Cardiac septum (tissue), 1 donor: ENCODE measurements around the gene KAZN. TPM values are rescaled to one million over a fixed set of nuclear protein-coding genes. Genes with fewer than 3 reads are reported as not detected.

Experiments
- DNase-seq: peaks from one replicate; pipeline ENCODE4 v3.0.0-alpha.2; 2020; ENCODE audit warnings: low spot score
- intact Hi-C: fragments of 100-400 bp; cut with DNase I; formaldehyde crosslinking; loops from one replicate; pipeline ENCODE4 v1.14.0; 2022
- total RNA-seq: library from RNA; stranded (reverse); fragmentation: NEBNext Ultra II Directional; extraction: Animal tissue kit (Norgen Biotek cat#: 25700); gene quantifications from one replicate; pipeline ENCODE4 v1.2.1, GENCODE V29; 2021
- donor health status: DM: no; HTN: no; CAD: no.

The KAZN gene
- total RNA-seq, 1 donor from 2014 or later: 3.1 TPM

- intact Hi-C loops: no loop called here
- no peak for DNase-seq
Observed at GRCh38 chr1:14881775-14882672, 283.5 kb downstream of the KAZN start.

GRCh38 chr1:14884614-14885175 lies 286.2 kb downstream of the KAZN start:
- intact Hi-C loops: no loop called here
- no peak for DNase-seq

- intact Hi-C loops: no loop called here
- DNase-seq: no peak
Observed at GRCh38 chr1:14887044-14887566, 288.6 kb downstream of the KAZN start.

GRCh38 chr1:14887764-14888350 lies 289.4 kb downstream of the KAZN start:
- no peak for DNase-seq
- intact Hi-C loops: no loop called here

DNA sequence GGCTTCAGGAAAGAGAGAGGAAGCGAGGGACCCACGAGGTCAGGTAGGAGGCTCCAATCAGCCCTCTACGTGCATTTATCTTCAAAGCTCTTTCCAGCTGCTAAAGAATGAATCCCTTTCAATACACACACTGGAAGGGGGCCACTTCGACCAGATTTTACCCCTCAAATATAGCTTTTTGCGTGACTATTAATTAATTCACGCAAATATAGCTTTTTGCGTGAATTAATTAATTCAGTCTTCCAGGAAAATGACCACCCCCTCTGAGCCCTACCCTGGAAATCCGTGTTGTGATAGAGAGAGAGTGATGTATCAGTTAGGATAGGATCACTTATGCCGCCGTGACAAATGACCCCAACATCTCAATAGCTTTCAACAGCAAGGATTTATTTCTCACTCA lies 289.9 kb downstream of the KAZN start:
- no peak for DNase-seq
- intact Hi-C loops: no loop called here

- intact Hi-C loops: no loop called here
- DNase-seq: no peak
Observed at GRCh38 chr1:14889825-14890440, 291.4 kb downstream of the KAZN start.

GRCh38 chr1:14891991-14892390 lies 293.5 kb downstream of the KAZN start:
- intact Hi-C loops: no loop called here
- DNase-seq: no peak

DNA sequence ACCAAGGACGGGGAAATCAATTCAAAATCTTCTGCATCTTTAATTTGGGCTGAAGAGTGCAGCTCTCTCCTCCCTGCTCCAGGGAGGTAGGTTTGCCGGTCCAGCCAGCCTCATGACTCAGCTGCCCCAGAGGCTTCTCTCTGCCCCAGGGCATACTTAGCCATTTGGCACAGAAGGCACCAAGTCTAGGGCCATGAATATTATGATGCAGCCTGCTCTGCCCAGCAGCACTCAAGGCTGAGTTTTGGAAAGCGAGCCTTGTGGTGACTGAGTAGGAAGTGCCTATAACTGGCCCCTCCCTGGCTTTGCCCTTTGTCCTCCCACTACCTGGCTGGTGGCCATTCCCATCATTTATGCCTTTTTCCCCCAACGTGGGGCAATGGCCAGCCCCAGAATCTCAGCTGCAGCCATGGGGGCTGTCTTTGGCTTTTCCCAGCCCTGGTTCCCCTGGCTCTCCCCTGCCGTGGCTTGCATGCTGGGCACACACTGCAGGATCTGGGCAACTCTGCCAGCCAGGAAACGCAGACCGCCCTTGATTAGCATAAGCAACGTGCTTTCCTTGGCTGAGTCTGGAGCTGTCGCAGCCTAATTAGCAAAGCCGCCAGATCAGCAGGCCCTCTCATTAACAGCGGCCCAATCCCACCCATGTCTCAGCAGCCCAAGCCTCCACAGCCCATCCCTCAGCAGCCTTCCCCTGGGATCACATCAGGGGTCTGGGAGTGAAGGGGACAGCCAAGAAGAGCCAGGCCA lies 296.5 kb downstream of the KAZN start:
- DNase-seq: no peak
- intact Hi-C loops: no loop called here

DNA sequence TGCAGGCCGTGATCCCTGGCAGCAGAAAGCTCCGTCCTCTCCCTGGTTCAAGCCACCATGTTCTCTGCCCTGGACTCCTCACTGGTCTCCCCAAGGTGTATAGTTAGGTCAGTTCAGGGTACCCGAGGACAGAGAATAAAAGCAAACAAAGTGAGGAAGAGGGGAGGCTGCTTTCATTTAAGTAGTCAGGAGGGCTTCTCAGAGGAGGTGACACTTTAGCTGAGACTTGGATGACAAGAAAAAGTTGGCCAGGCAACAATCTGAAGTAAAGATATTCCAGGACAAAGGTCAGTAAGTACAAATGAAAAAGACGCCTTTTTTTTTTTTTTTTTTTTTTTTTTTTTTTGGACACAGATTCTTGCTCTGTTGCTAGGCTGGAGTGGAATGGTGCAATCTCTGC lies 297.2 kb downstream of the KAZN start:
- DNase-seq: no peak
- intact Hi-C loops: no loop called here

DNA sequence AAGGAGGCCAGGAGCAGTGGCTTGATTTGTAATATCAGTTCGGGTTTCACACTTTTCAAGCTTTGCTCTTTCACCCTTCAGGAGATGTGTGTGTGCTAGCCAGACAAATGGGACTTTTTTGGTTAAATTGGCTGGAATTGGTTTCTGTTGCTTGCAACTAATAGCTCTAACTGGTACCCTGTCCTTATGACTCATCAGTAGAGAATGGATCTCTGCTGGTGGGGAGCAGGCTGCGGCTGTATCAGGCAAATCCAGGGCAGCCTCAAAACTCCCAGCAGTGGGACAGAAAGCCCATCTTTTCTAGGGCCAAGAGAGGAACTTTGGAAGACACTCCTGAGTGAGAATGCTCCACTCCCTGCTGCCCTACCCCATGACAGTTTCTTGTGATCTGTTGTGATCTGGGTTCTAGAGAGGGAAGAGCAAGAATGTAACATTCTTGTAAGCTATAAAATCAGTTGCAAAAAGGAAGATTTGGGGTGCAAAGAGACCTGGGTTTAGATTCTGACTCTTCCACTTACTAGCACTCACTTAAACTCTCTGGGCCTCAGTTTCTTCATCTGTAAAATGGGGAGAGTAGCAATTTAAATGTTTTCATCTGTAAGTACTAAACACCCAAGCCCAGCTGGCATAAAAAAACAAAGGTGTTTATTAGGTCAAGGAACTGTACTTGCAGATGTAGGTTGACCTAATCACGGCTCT lies 298.0 kb downstream of the KAZN start:
- intact Hi-C loops: no loop called here
- DNase-seq: no peak

- intact Hi-C loops: no loop called here
- no peak for DNase-seq
Observed at GRCh38 chr1:14897080-14897449, 298.6 kb downstream of the KAZN start.

DNA sequence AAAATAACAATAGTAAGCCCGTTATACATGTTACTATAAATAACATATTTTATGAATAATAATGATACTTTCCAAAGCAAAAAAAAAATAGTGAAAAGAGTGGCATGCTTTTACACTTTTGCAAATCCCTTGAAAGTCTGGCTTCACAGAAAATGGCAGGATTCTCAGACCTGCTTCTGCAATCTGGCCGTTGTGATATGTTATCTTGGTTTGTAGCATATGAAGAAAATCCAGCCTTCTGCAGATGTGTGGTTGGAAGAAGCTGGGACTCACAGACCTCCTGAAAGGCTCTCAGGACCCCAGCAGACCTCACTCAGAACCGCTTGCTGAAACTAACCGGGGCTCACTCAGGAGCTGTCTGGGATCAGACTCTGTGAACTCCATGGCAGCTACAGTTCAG lies 299.1 kb downstream of the KAZN start:
- intact Hi-C loops: no loop called here
- no peak for DNase-seq

DNA sequence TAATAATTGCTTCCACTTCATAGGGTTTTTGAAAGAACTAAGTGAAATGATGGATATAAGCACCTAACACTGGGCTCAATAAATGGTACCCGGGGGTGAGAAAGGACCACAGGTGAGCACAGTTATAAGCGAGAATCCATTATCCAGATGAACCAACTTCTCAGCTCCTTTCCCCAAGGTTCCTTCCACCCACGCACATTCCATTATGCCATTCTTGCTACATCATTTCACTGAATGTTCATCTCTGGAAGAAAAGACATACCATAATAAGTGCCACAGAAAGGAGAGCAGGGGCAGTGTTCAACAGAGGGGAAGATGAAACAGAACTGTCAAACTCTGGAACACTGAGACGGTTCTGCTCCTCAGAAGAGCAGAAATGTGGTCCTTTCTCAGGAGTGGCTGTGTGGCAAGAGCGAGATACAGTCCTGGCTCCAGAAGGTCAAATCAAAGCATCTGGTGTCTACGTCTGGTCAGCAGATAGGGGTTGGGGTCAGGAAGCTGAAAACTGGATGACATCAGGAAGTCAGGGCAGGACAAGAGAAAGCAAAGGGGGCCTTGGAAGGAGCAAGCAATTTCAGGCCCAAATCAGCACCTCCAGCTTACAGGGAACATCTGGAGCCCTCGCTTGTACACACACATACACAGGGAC lies 299.6 kb downstream of the KAZN start:
- DNase-seq: no peak
- intact Hi-C loops: no loop called here

DNA sequence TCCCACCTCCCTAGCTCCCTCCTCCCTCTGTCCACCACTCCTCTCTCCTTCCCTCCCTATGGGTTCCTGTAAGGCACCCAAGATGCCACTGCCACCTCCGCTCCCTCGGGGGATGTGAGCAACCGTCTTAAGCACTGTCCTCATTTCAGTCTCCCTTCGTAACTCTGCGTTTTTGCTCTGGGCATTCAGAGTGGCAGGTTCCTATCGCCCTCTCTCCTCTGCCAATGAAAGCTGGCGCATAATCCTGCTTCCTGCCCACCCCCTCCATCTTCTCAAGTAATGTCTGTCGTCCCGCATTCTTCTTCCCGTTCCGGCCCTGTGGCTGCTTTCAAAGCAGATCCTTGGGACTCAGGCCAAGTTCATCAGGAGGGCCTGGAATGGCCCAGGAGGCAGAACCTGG lies 301.2 kb downstream of the KAZN start:
- intact Hi-C loops: no loop called here
- no peak for DNase-seq

- intact Hi-C loops: no loop called here
- no peak for DNase-seq
Observed at GRCh38 chr1:14901371-14901954, 303.0 kb downstream of the KAZN start.

- intact Hi-C loops: no loop called here
- no peak for DNase-seq
Observed at GRCh38 chr1:14903922-14904321, 305.4 kb downstream of the KAZN start.

DNA sequence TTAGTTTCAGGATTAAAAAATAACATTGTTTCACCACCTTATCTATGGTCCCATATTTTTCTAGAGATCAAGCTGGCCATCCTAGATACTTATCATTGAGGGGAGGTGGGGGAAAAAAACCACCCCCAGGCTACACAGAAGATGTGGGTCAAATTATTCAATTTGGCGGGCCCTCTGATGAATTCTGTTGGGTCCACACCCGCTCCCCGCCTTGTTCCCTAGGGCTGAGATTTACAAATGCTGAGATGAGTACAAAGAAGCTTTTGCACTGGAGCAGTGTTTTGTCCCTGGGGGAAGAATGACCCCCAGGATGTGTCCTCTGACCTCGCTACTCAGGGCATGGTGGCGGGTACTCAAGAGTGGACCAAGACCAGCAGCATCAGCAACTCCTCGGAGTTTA lies 308.2 kb downstream of the KAZN start:
- no peak for DNase-seq
- intact Hi-C loops: no loop called here

GRCh38 chr1:14907416-14907815 lies 308.9 kb downstream of the KAZN start:
- no peak for DNase-seq
- intact Hi-C loops: no loop called here
